Measurements from ENCODE around the gene PTBP1.

- TF ChIP-seq SUZ12 (IDR thresholded peaks at IDR 0.05; ENCODE audit: extremely low read depth, insufficient read depth, insufficient read length) (no peak), ZNF274 (IDR thresholded peaks at IDR 0.05; ENCODE audit: low read depth, low read length) (no peak), YY1 (IDR thresholded peaks at IDR 0.05; ENCODE audit: insufficient read depth, insufficient read length) (no peak)
Measured at GRCh38 chr19:791567-792305, 5.5 kb upstream of the PTBP1 start.
